ENCODE data around the gene ADAMTS15. TPM values are rescaled to one million over a fixed set of nuclear protein-coding genes. Genes with fewer than 3 reads are reported as not detected.
A peak's percentile ranks its signal among the peaks of the same experiment; 100 is the strongest.

The ADAMTS15 gene
- total and polyA plus RNA-seq, 2 donors (not counting 1 experiment from before 2014, with no cell fraction given) = 18.2 to 24.9 TPM

- peaks cover 67% of the 10 kb centered on the region for H3K79me2 ChIP-seq (ENCODE audit: control insufficient read depth, insufficient read depth, low read length)
- H3K36me3 ChIP-seq (ENCODE audit: control insufficient read depth, insufficient read depth, low read length) = peaks cover 7% of the 10 kb centered on the region
- no peak for DNase-seq (ENCODE audit: low read depth in 2 of 2)
- no peaks in the 10 kb centered on the region for H3K27me3 ChIP-seq (ENCODE audit: control insufficient read depth, insufficient read depth, low read length)
- no peaks in the 10 kb centered on the region for H4K20me1 ChIP-seq (ENCODE audit: control insufficient read depth, extremely low read depth, insufficient read depth, low read length)
- H3K4me2 ChIP-seq (ENCODE audit: extremely low read depth, insufficient read depth, low read length) = no peak overlapping the region
- H3K9me3 ChIP-seq (ENCODE audit: control insufficient read depth, insufficient read depth, low read depth, low read length) = no peaks in the 10 kb centered on the region
- TF ChIP-seq EZH2 (IDR thresholded peaks at IDR 0.05; ENCODE audit: low read length, missing control alignments) = no peak
- TF ChIP-seq CTCF (conservative IDR thresholded peaks at IDR 0.05 in 1 of 2, IDR thresholded peaks at IDR 0.05 in 1 of 2; ENCODE audit: low read depth in 1 of 2, low read length in 2 of 2) = no peak
- no peak overlapping the region for H2AFZ ChIP-seq (ENCODE audit: low read length)
- H3K9ac ChIP-seq (ENCODE audit: insufficient read depth, low read length) = no peak overlapping the region
- H3K4me3 ChIP-seq (replicated peaks in 1 of 4; ENCODE audit: control extremely low read depth in 1 of 4, insufficient read depth in 1 of 4, low read depth in 3 of 4, low read length in 4 of 4) = no peak overlapping the region
- no peak overlapping the region for H3K27ac ChIP-seq (ENCODE audit: insufficient read depth, low read length)
- H3K4me1 ChIP-seq (ENCODE audit: control insufficient read depth, extremely low read depth, insufficient read depth, low read length) = peaks cover 14% of the 10 kb centered on the region
Observed at GRCh38 chr11:130456286-130456685, 7.8 kb downstream of the ADAMTS15 start.

- TF ChIP-seq CTCF (conservative IDR thresholded peaks at IDR 0.05 in 1 of 2, IDR thresholded peaks at IDR 0.05 in 1 of 2; ENCODE audit: low read depth in 1 of 2, low read length in 2 of 2) (peak in 1 of 2 donors; percentile 4), EZH2 (IDR thresholded peaks at IDR 0.05; ENCODE audit: low read length, missing control alignments) (no peak)
- Histone ChIP-seq H3K9me3 (ENCODE audit: control insufficient read depth, insufficient read depth, low read depth, low read length) (no peaks in the 10 kb centered on the region), H2AFZ (ENCODE audit: low read length) (no peak overlapping the region), H3K9ac (ENCODE audit: insufficient read depth, low read length) (peak overlapping the region; percentile 18), H3K27me3 (ENCODE audit: control insufficient read depth, insufficient read depth, low read length) (no peaks in the 10 kb centered on the region), H4K20me1 (ENCODE audit: control insufficient read depth, extremely low read depth, insufficient read depth, low read length) (no peaks in the 10 kb centered on the region), H3K4me1 (ENCODE audit: control insufficient read depth, extremely low read depth, insufficient read depth, low read length) (peaks cover 11% of the 10 kb centered on the region), H3K4me3 (replicated peaks in 1 of 4; ENCODE audit: control extremely low read depth in 1 of 4, insufficient read depth in 1 of 4, low read depth in 3 of 4, low read length in 4 of 4) (peak overlapping the region in 1 of 4 experiments; percentile 4), H3K27ac (ENCODE audit: insufficient read depth, low read length) (peak overlapping the region; percentile 19), H3K36me3 (ENCODE audit: control insufficient read depth, insufficient read depth, low read length) (peaks cover 21% of the 10 kb centered on the region), H3K79me2 (ENCODE audit: control insufficient read depth, insufficient read depth, low read length) (peaks cover 56% of the 10 kb centered on the region), H3K4me2 (ENCODE audit: extremely low read depth, insufficient read depth, low read length) (peak overlapping the region; percentile 40)
- DNase-seq (ENCODE audit: low read depth in 2 of 2) = peak in 1 of 2 donors; percentile 61
Observed at GRCh38 chr11:130457623-130458409, 9.4 kb downstream of the ADAMTS15 start.

- Histone ChIP-seq H3K36me3 (ENCODE audit: control insufficient read depth, insufficient read depth, low read length) (peaks cover 23% of the 10 kb centered on the region), H3K27me3 (ENCODE audit: control insufficient read depth, insufficient read depth, low read length) (no peaks in the 10 kb centered on the region), H4K20me1 (ENCODE audit: control insufficient read depth, extremely low read depth, insufficient read depth, low read length) (no peaks in the 10 kb centered on the region), H3K4me2 (ENCODE audit: extremely low read depth, insufficient read depth, low read length) (peak overlapping the region; percentile 40), H3K4me3 (replicated peaks in 1 of 4; ENCODE audit: control extremely low read depth in 1 of 4, insufficient read depth in 1 of 4, low read depth in 3 of 4, low read length in 4 of 4) (no peak overlapping the region), H2AFZ (ENCODE audit: low read length) (no peak overlapping the region), H3K27ac (ENCODE audit: insufficient read depth, low read length) (no peak overlapping the region), H3K9ac (ENCODE audit: insufficient read depth, low read length) (peak overlapping the region; percentile 18), H3K79me2 (ENCODE audit: control insufficient read depth, insufficient read depth, low read length) (peaks cover 52% of the 10 kb centered on the region), H3K4me1 (ENCODE audit: control insufficient read depth, extremely low read depth, insufficient read depth, low read length) (peaks cover 11% of the 10 kb centered on the region), H3K9me3 (ENCODE audit: control insufficient read depth, insufficient read depth, low read depth, low read length) (no peaks in the 10 kb centered on the region)
- DNase-seq (ENCODE audit: low read depth in 2 of 2) = no peak
- TF ChIP-seq EZH2 (IDR thresholded peaks at IDR 0.05; ENCODE audit: low read length, missing control alignments) (no peak), CTCF (conservative IDR thresholded peaks at IDR 0.05 in 1 of 2, IDR thresholded peaks at IDR 0.05 in 1 of 2; ENCODE audit: low read depth in 1 of 2, low read length in 2 of 2) (no peak)
Observed at GRCh38 chr11:130458410-130458729, 9.9 kb downstream of the ADAMTS15 start.
